Glomerular endothelial cell (primary cell): Measurements from ENCODE around the gene SLAIN2. TPM values are rescaled to one million over a fixed set of nuclear protein-coding genes. Genes with fewer than 3 reads are reported as not detected.
"Not testable (repeated sequence)": the region's sequence is repeated elsewhere in the genome, so short reads cannot be mapped to it uniquely, and the experiment has no call there.

Experiments used
- DNase-seq: peaks from one replicate; pipeline ENCODE4 v3.0.0-alpha.2; 2011; ENCODE audit warnings: low read depth, low spot score; ENCODE audit errors: extremely low read depth
- total RNA-seq: library from RNA; depleted of rRNA; stranded (reverse); fragments of >200 nt; gene quantifications from 2 replicates; pipeline ENCODE4 v1.2.3, GENCODE V29; 2015

Gene SLAIN2
- total RNA-seq, result 18.2 and 51.9 TPM in 2 replicates

DNA sequence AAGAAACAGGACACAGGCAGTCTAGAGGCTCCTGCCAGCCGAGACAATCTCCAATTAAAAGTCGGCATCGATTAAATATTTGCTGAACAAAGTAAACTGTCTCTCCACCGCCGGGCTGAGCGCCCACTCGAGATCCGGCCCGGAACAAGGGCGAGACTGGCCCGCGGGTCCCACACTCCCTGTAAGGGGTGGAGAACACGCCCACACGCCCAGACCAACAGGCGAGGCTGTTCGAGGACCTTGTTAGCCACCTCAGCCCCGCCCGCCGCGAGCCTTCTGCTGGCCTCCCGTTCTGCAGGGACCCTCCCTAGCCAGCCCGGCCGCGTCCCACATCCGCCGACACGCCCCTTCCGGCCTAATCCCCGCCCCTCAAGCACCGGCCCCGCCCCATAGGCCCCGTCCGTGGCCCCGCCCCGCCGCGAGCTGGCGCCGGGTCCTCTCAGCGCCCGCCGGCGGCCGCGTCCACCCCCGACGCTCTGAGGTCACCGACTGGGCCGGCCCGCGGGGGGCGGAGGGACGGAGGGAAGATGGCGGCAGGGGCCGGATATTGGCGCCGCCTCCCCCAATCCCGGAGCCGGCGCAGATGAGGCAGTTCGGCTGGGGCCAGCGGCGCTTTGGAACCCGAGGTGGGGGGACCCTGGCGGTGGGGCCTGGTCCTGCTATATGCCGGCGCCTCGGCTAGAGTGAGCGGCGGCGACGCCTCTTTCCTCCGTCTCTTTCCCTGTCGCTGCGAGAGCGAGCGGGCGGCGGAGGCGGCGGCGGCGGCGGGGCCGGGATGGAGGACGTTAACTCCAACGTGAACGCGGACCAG is at the start of gene SLAIN2:
Gene SLAIN2, plus strand, starts transcription at position 565 of the 811 bp plus-strand sequence. Its CDS starts 211 bp downstream, at position 776.
- peak; percentile 52 for DNase-seq

- DNase-seq, result not testable (repeated sequence)
These were observed 49.0 kb upstream of the SLAIN2 start for GRCh38 chr4:48292218-48292790.

DNA sequence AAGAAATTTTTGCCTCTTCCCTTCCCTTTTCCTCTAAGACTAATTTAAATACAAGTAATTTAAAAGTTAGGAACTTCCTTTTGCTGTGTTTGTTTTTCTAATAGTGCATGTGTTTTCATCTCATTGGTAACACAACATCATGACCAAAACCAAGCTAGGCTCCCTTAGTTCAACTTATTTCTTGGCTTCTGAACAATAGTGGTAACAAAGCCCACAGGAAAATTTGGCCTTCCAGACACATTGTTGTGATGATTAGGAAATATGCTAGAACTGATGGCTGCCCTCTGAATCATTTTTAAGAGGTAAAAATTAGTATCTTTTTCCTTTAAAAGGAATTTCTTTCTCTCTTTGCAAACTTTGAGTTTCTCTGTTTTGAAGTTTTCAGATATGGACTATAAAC is 46.2 kb upstream of the SLAIN2 start:
- DNase-seq, result no peak

- no peak for DNase-seq
These were observed 45.0 kb upstream of the SLAIN2 start for GRCh38 chr4:48296365-48296764.

DNA sequence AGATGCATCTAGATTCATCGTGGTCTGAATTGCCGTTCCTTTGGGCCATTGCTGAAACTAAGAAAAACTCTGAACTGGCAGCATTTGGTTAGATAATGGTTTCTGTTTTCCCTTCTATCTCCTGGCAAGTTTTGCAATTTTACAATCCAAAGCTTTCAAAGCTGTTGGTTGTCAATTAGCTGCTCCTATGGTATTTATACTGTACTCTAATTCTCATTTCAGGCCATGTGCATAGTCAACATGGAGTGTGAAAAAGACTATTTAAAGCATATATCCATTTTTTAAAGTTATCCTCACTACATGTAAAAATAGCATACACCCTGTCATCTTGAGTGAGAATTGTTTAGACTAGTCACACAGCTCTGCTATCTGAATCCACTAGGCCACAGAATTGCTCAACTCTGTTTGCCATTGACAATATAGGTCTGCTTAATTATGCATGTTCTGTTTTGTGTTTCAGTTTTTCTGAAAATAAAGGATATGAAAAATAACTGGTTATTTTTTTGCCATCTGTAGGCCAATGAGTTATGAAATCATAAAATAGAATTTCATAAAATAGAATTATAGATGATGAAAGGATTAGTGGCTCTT is 44.0 kb upstream of the SLAIN2 start:
- DNase-seq, result no peak

GRCh38 chr4:48299560-48299959 is 41.8 kb upstream of the SLAIN2 start:
- no peak for DNase-seq

DNA sequence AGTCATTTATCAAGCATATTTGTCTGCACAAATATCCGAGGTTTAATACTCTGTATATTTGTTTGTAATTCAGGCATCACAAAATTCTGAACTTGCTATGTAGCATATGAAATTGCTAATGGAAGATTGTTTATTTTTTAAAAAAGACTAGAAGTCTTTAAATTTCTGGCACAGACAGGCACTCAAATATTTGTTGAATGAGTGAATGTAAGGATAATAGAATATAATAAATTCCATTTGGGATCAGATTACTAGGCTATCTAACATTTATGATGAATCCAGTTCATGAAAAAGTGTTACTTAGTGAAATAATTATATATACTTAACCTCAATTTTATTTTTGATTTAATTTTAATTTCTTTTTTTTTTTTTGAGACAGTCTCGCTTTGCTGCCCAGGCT is 41.3 kb upstream of the SLAIN2 start:
- DNase-seq, result no peak

- DNase-seq, result no peak
These were observed 35.8 kb upstream of the SLAIN2 start for GRCh38 chr4:48305508-48305907.

DNA sequence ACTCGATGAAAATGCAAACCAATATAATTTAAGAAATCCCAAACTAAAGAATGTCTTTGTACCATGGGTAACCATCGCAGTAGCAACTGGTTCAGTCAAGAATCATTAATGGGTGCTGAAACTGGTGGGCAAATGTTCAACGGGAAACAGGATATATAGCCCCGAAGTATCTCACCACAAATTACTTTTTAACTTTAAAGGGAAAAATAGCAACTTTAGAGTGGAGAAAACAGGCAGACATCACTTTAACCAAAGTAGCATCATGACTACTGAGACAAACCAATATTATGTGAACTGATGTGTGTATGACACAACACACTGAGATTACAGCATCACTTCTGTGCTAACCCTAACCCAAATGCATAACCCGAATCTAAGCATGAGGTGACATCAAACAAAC is 33.8 kb upstream of the SLAIN2 start:
- no peak for DNase-seq

DNA sequence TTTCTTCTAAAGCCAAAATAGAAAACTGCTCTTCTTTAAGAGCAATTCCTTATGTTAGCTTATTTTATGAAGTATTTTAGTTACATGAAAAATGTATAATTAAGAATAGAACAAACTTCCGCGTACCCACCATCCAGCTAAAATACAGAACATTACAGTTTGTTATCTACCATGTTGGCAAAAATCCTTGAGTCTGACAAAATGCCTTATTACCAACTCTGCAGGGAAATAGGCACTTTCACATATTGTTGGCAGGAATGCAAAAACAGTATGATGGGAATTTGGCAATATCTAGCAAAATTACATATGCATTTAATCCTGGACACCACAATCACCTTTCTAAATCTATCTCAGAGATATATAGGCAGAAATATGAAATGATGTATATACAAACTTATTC is 32.4 kb upstream of the SLAIN2 start:
- DNase-seq, result no peak

DNA sequence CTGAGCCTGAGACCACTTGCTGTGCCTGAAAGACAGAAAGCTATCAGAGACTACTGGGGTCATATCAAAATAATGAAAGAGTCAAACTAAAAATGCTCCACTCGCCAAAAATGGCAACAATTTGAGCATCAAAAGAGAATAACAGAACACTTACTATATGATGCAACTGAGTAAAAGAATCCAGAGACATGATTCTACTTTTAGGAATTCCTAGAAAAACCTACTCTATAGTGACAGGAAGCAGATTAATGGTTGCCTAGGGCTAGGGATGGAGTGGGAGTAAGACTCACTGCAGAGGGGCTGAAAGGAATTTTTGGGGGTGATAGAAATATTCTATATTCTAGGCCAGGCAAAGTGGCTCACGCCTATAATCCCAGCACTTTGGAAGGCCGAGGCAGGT is 29.4 kb upstream of the SLAIN2 start:
- no peak for DNase-seq

DNA sequence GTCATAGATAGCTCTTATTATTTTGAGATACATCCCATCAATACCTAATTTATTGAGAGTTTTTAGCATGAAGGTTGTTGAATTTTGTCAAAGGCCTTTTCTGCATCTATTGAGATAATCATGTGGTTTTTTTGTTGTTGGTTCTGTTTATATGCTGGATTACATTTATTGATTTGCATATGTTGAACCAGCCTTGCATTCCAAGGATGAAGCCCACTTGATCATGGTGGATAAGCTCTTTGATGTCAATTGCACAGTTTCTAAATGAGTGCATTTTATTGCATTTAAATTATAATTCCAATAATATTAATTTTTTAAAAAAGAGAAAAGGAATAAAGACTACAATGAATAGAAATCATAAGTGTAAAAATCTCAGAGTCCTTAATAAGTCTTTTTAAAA is 26.6 kb upstream of the SLAIN2 start:
- not testable (repeated sequence) for DNase-seq

- no peak for DNase-seq
These were observed 25.4 kb upstream of the SLAIN2 start for GRCh38 chr4:48315728-48316630.

GRCh38 chr4:48321312-48321711 is 20.0 kb upstream of the SLAIN2 start:
- DNase-seq, result no peak

GRCh38 chr4:48322063-48322462 is 19.3 kb upstream of the SLAIN2 start:
- no peak for DNase-seq

GRCh38 chr4:48324281-48324680 is 17.0 kb upstream of the SLAIN2 start:
- no peak for DNase-seq

- DNase-seq, result no peak
These were observed 12.1 kb upstream of the SLAIN2 start for GRCh38 chr4:48329193-48329592.

DNA sequence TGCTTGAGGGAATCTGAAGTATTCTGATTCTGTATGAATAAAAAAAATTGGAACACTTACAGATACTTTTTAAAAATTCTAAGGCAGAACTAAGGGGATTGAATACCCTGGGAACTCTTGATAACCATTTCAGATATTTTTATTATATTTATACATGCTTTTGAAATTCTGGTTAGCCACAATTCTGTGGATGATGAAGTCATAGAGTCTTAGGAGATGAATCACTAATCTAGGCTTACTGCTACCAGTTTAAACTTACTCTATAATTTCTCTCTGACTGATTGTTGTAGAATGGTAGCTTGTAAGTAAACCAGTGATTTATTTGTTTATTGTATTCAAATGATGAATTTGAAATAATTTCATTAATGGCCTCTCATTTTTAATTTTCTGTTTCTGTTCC is 11.4 kb upstream of the SLAIN2 start:
- DNase-seq, result no peak

GRCh38 chr4:48331577-48332330 is 9.6 kb upstream of the SLAIN2 start:
- DNase-seq, result no peak

DNA sequence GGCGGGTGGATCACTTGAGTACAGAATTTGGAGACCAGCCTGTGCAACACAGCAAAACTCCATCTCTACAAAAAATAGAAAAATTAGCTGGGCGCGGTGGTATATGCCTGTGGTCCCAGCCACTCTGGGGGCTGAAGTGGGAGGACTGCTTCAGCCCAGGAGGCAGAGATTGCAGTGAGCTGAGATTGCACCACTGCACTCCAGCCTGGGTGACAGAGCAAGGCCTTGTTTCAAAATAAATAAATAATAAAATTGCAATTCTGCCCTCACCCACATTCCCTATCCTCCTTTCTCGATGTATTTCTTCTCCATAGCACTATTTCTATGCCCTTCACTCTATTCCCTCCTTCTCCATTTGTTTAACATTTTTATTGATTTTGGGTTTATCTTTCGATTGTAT is 8.7 kb upstream of the SLAIN2 start:
- no peak for DNase-seq
